OCI-LY1 (cell line): ENCODE results near the gene MED15.
"Not testable (repeated sequence)": the region's sequence is repeated elsewhere in the genome, so short reads cannot be mapped to it uniquely, and the experiment has no call there.

Experiments
- H2AFZ ChIP-seq: fragments of 200-600 bp; sonication (generic), shearing (Covaris generic); 2 replicates; pipeline ENCODE4 v1.6.0; 2014; ENCODE audit warnings: antibody characterized with exemption, mild to moderate bottlenecking, low read length
- H3F3A ChIP-seq: fragments of 200-600 bp; sonication (generic), shearing (Covaris generic); 2 replicates; pipeline ENCODE4 v1.6.0; 2014; ENCODE audit warnings: mild to moderate bottlenecking, antibody characterized with exemption, low read length, moderate library complexity; ENCODE audit not compliant: insufficient read depth
- H3K27ac ChIP-seq: fragments of 200-600 bp; sonication (generic); 2 replicates; pipeline ENCODE4 v1.5.1; 2014; ENCODE audit warnings: low read length, mixed run types, mild to moderate bottlenecking, low read depth; ENCODE audit not compliant: poor library complexity, severe bottlenecking
- H3K27me3 ChIP-seq: fragments of 200-600 bp; sonication (generic); 2 replicates; pipeline ENCODE4 v1.6.0; 2014; ENCODE audit warnings: antibody characterized with exemption, mild to moderate bottlenecking, low read length, moderate library complexity; ENCODE audit not compliant: insufficient read depth
- H3K36me3 ChIP-seq: fragments of 200-600 bp; sonication (generic); 2 replicates; pipeline ENCODE4 v1.6.1; 2014; ENCODE audit warnings: mild to moderate bottlenecking, antibody characterized with exemption, low read length, moderate library complexity, mixed read lengths; ENCODE audit not compliant: insufficient read depth
- H3K4me1 ChIP-seq: fragments of 200-600 bp; sonication (generic); 2 replicates; pipeline ENCODE4 v1.5.1; 2014; ENCODE audit warnings: mild to moderate bottlenecking, low read length, moderate library complexity; ENCODE audit not compliant: insufficient read depth, severe bottlenecking
- H3K4me2 ChIP-seq: fragments of 200-600 bp; sonication (generic), shearing (Covaris generic); 2 replicates; pipeline ENCODE4 v1.6.1; 2014; ENCODE audit warnings: low read length
- H3K4me3 ChIP-seq: fragments of 200-600 bp; sonication (generic); 2 replicates; pipeline ENCODE4 v1.5.1; 2014; ENCODE audit warnings: low read length, low read depth, mild to moderate bottlenecking, mixed read lengths; ENCODE audit not compliant: poor library complexity, severe bottlenecking
- H3K79me2 ChIP-seq: fragments of 200-600 bp; shearing (Covaris generic); 2 replicates; pipeline ENCODE4 v1.6.1; 2016; ENCODE audit warnings: mixed run types, low read length, mixed read lengths; ENCODE audit not compliant: insufficient read depth
- H3K9ac ChIP-seq: fragments of 200-600 bp; sonication (generic), shearing (Covaris generic); 2 replicates; pipeline ENCODE4 v1.6.1; 2014; ENCODE audit warnings: mild to moderate bottlenecking, low read length, mixed read lengths
- H3K9me2 ChIP-seq: fragments of 200-600 bp; sonication (generic), shearing (Covaris generic); 2 replicates; pipeline ENCODE4 v1.6.1; 2014; ENCODE audit warnings: low read depth, mild to moderate bottlenecking, low read length, mixed read lengths
- H3K9me3 ChIP-seq: fragments of 200-600 bp; shearing (Covaris generic); 2 replicates; pipeline ENCODE4 v1.6.1; 2014; ENCODE audit warnings: low read length, mixed read lengths
- H4K20me1 ChIP-seq: fragments of 200-600 bp; sonication (generic), shearing (Covaris generic); 2 replicates; pipeline ENCODE4 v1.6.0; 2016; ENCODE audit warnings: mild to moderate bottlenecking, low read length; ENCODE audit not compliant: insufficient read depth
- CTCF ChIP-seq: fragments of 200-600 bp; sonication (generic), shearing (Covaris generic); IDR thresholded peaks from 2 replicates; pipeline ENCODE4 v1.5.1; 2017; ENCODE audit warnings: mild to moderate bottlenecking, antibody characterized with exemption, low read length, moderate library complexity, mixed read lengths
- EZH2 ChIP-seq: fragments of 200-600 bp; sonication (generic), shearing (Covaris generic); IDR thresholded peaks from 2 replicates; pipeline ENCODE4 v1.8.0; 2017; ENCODE audit warnings: borderline replicate concordance, mixed run types, mild to moderate bottlenecking, antibody characterized with exemption, low read length, moderate library complexity, mixed read lengths

MED15 gene

GRCh38 chr22:20498913-20499312 lies 8.5 kb upstream of the MED15 start:
- no peak overlapping the region for H3K9ac ChIP-seq
- H3K27me3 ChIP-seq = no peaks in the 10 kb centered on the region
- no peaks in the 10 kb centered on the region for H3K36me3 ChIP-seq
- no peak overlapping the region for H3K27ac ChIP-seq
- H3K4me2 ChIP-seq = no peak overlapping the region
- no peaks in the 10 kb centered on the region for H3F3A ChIP-seq
- TF ChIP-seq CTCF = no peak
- TF ChIP-seq EZH2 = no peak
- H3K9me2 ChIP-seq = no peaks in the 10 kb centered on the region
- H2AFZ ChIP-seq = no peak overlapping the region
- no peaks in the 10 kb centered on the region for H3K9me3 ChIP-seq
- H3K4me1 ChIP-seq = peaks cover 13% of the 10 kb centered on the region
- no peaks in the 10 kb centered on the region for H4K20me1 ChIP-seq
- no peaks in the 10 kb centered on the region for H3K79me2 ChIP-seq
- no peak overlapping the region for H3K4me3 ChIP-seq

GRCh38 chr22:20499769-20500168 lies 7.6 kb upstream of the MED15 start:
- no peaks in the 10 kb centered on the region for H3K27me3 ChIP-seq
- H3K79me2 ChIP-seq = no peaks in the 10 kb centered on the region
- H3K9me2 ChIP-seq = no peaks in the 10 kb centered on the region
- H3K4me3 ChIP-seq = no peak overlapping the region
- no peaks in the 10 kb centered on the region for H3F3A ChIP-seq
- no peaks in the 10 kb centered on the region for H3K36me3 ChIP-seq
- H2AFZ ChIP-seq = no peak overlapping the region
- no peak overlapping the region for H3K9ac ChIP-seq
- no peaks in the 10 kb centered on the region for H4K20me1 ChIP-seq
- TF ChIP-seq EZH2 (no peak), CTCF (no peak)
- H3K27ac ChIP-seq = no peak overlapping the region
- H3K4me2 ChIP-seq = no peak overlapping the region
- H3K4me1 ChIP-seq = peaks cover 7% of the 10 kb centered on the region
- H3K9me3 ChIP-seq = no peaks in the 10 kb centered on the region

- H3K36me3 ChIP-seq = no peaks in the 10 kb centered on the region
- no peak overlapping the region for H3K27ac ChIP-seq
These were observed 3.6 kb upstream of the MED15 start for GRCh38 chr22:20503816-20504215.

GRCh38 chr22:20504293-20504922 lies 3.0 kb upstream of the MED15 start:
- H3K27ac ChIP-seq, H3F3A ChIP-seq, H3K4me3 ChIP-seq, H3K9ac ChIP-seq, H2AFZ ChIP-seq, H3K4me2 ChIP-seq, H3K36me3 ChIP-seq, H4K20me1 ChIP-seq, H3K9me3 ChIP-seq, H3K9me2 ChIP-seq, H3K27me3 ChIP-seq: not testable (repeated sequence)
- peaks cover 15% of the 10 kb centered on the region for H3K4me1 ChIP-seq
- peaks cover 18% of the 10 kb centered on the region for H3K79me2 ChIP-seq

More at GRCh38 chr22:20503816-20504215, 3.6 kb upstream of the MED15 start:
- no peaks in the 10 kb centered on the region for H3K9me3 ChIP-seq
- peaks cover 9% of the 10 kb centered on the region for H3K4me1 ChIP-seq
- H4K20me1 ChIP-seq = no peaks in the 10 kb centered on the region
- H3K27me3 ChIP-seq = no peaks in the 10 kb centered on the region
- no peak overlapping the region for H2AFZ ChIP-seq
- no peak overlapping the region for H3K9ac ChIP-seq
- no peaks in the 10 kb centered on the region for H3F3A ChIP-seq
- peaks cover 12% of the 10 kb centered on the region for H3K79me2 ChIP-seq
- H3K4me3 ChIP-seq = no peak overlapping the region
- TF ChIP-seq EZH2 = no peak
- TF ChIP-seq CTCF = no peak
- no peaks in the 10 kb centered on the region for H3K9me2 ChIP-seq
- no peak overlapping the region for H3K4me2 ChIP-seq
